Stimulated activated CD8-positive, alpha-beta memory T cell treated with anti-CD3 and anti-CD28 coated beads, Interleukin-4, amount 100 ng/mL, for 24 hours (primary cell): ENCODE measurements around the gene TMEM119.
A peak's percentile ranks its signal among the peaks of the same experiment; 100 is the strongest.

Experiments used
- DNase-seq: peaks from one replicate; pipeline ENCODE4 v3.0.0-alpha.2; 2020; ENCODE audit warnings: low read depth

The TMEM119 gene

DNA sequence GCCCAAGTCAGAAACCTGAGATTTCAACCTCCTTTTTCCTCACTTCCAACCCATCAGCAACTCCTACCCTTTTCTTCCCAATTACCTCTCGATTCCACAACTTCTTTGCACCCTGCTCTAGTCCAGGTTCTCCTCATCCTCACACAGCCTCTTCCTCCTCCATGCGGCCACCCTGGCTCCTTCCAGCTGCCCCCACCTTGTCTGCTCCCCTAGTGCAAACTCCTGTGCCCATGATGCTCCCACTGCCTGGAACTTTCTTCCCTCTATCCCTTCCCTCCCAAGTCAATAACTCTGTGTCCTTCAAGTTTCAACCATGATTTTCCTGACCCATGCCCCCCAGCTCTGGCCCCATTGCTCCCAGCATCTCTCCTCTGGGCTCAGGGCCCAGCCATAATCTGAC is 18.5 kb upstream of the TMEM119 start:
- no peak for DNase-seq

DNA sequence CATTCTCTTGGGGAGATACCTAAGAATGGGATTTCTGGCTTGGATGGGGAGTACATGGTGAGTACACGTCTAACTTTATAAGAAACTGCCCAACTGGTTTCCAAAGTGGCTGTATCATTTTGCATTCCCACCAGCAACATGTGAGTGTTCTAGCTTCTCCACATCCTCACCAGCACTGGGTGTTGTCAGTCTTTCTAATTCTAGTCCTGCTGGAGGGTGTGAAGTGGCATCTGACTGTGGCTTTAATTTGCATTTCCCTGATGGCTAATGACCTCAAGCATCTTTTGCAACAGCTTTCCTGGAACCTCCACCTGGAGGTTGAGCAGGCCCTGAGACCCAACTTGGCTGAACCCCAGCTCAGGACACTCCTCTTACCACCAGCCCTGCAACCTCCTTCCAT is 18.0 kb upstream of the TMEM119 start:
- no peak for DNase-seq

DNA sequence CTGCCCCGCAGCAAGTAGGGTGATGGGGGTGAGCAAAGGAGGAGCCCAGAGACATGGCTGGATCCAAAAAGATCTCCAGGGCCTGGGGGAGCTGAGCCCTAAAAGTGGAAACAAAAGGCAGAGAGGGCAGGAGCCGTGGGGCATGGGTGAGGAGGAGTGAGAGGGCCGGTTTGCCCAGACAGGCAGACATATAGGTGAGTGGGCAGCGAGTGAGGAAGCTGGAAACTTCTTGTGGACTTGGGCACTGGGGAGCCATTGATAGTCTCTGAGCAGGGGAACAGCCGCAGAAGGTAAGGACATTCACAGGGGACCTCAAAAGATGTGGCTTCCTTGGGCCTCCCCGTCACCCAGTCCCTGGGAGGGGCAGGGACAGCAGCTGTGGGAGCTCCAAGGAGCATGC is 16.8 kb upstream of the TMEM119 start:
- DNase-seq, result no peak

DNA sequence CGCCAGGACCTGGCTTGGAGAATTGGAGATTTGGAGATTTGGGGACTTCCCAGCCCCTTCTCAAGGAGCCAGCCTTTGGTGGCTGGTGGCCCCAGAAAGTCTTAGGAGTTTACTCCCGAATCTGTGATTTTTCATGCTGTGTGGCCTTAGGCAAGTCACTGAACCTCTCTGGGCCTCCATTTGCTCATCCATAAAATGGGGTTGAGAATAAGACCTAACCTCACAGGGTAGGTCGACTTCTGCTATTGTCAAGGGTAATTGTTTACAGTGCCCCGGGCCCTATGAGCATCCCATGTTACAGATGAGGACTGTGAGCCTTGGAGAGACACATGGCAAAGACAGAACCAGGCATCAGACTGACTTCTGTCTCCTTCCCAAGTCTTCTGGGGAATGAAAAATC is 16.2 kb upstream of the TMEM119 start:
- DNase-seq, result no peak

DNA sequence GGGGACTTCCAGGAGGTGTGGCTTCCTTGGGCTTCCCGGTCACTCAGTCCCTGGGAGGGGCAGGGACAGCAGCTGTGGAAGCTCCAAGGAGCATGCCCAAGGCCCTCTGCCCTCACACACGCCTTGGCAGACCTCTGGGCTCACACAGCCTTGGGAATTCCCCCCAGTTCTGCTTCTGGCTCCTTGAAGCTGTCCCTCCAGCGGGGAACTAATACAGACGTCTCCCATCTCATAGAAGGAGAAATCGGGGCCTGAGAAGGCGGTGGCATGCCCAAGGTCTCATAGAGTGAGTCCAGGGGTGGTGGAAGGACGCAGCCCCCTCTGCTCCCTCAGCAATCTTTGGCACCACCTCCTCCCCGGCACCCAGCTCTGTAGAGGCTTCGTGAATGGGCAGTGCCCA is 15.7 kb upstream of the TMEM119 start:
- DNase-seq, result no peak

DNA sequence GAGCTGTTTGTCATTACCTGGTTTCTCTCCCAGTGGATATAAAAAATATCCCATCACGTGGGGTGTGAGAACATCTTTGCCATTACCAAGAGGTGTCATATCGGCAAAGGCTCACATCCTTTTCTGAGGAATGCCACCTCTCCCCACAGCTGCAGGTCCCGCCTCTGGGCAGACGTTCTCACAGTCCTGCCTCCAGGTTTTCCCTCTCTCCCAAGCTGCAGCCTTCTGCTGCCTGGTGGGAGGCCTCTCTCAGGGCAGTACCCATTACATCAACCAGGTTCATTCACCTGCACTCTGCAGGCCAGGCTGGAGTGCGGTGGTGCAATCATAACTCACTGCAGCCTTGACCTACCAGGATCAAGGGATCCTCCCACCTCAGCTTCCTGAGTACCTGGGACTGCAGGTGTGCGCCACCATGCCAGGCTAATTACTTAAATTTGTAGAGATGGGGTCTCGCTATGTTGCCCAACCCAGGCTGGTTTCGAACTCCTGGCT is 15.0 kb upstream of the TMEM119 start:
- DNase-seq, result no peak

DNA sequence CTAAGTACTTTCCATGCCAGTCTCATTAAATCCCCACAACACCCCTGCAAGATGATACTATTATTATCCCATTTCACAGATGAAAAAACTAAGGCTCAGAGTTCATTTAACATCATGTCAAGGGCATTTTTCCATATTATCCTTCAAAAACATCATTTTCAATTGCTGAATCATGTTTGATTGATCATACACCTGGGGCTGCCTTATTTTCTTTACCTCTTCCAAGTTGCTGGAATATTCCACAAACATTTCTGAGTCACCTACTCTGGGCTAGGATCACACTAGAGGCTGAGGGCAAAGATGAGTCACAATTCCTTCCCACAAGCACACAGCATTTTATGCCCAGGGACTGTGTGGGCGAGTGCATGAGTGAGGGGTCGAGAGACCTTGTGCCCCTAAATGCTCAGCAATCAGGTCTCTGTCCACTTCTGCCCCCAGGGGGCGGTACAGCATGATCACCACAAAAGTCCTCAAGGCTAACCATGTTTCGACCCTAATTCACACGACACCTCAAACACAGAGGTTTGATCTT is 14.1 kb upstream of the TMEM119 start:
- DNase-seq, result peak; percentile 52

DNA sequence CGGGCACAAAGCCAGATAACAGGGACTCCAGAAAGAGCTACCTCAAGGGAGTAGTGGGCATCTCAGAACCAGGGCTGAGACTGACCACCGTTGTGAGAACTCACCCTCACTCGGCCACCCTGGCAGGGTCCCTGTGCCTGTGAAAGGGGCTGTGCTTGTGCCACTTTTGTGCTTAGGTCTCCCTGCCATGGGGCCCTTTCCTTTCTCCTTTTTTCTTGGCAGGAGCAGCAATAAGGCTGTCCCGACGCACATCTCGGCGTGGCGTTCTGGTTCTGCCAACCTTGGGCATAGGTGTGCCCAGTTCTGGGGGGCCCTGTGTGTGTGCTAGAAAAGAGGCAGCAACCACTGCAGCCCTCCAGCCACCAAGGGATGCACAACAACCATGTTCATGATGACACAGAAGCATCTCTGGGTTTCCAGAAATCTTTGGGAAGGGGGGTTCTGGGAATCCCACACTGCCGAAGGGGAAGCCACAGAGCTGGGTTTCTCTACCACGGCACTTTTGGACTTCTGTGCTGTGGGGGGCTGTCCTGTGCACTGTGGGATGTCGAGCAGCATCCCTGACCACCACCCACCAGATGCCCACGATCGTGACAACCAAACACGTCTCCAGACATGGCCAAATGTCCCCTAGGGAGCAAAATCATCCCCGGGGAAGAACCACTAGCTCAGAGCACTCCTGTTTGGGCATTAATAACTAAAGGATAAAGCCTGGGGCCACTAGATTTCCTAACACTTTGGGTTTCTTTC is 13.1 kb upstream of the TMEM119 start:
- no peak for DNase-seq

DNA sequence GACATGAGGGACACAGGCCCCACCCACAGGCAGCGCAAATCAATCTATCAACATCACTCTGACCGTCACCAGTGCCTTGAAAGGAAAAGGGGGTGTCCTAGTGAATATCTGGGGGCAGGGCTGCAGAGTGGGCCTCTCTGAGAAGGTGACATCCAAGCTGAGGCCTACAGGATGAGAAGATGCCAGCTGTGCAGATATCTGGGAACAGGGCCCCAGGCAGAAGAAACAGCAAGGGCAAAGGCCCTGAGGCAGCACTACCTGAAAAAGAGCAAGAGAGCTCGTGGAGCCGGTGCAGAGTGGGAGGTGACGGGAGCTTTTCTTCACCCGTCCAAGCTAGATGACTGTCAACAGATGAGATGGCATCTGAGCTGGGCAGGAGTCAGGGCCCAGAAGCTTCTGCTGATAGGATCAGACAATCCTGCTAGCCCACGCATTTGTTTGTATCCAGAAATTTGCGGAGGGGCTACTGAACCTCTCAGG is 12.5 kb upstream of the TMEM119 start:
- no peak for DNase-seq

DNA sequence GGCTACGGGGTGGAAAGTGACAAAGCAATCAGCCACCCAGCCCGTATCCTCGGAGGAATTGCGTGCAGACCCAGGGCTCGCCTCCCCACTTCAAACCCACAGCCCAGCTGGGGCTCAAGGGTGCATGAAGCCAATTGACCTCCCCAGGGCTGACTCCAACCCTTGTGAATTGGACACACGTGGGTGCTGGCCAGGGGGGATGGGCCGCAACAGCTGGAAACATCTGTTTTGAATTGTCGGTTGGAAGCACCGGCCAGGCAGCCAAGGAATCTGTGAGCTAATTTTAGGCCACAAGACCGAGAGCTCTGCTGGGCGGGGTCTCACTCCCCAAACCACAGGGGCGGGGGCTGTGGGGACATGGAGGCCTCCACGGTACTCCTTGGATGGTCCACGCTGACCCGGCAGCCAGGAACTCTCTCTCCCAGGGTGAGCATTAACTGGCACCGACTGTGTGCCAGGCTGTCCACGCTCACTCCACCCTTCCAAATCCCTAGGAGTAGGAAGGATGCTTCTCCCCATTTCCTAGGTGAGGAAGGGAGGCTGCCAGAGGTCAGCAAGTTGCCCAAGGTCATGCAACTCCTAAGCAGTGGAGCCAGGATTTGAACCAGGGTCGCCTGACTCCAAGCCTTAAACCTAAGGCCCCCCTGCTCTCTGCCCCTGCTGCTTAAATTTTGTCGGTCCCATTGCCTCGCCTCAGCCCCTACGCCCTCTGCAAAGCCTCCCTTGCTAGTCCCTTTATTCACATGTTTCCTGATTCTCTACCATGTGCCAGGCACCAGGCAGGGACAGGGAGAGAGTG is 11.9 kb upstream of the TMEM119 start:
- DNase-seq, result no peak

DNA sequence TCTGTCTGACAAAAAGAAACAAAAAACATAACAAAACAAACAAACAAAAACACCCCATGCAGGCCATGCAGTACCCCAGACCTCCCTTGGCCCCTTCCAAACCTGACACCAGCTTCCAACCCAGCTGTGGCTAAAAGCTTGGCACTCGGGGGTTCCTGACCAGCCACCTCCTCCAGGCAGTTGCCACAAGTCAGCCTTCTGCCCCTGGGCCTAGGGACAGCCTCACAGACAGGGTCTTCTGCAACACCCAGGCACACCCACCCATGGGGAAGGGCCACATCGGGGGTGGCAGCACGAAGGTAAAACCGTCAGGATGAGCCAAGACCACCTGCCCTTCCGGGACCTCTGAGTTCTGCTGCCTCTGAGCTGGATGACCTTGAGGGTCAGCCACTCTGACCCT is 10.7 kb upstream of the TMEM119 start:
- DNase-seq, result no peak

DNA sequence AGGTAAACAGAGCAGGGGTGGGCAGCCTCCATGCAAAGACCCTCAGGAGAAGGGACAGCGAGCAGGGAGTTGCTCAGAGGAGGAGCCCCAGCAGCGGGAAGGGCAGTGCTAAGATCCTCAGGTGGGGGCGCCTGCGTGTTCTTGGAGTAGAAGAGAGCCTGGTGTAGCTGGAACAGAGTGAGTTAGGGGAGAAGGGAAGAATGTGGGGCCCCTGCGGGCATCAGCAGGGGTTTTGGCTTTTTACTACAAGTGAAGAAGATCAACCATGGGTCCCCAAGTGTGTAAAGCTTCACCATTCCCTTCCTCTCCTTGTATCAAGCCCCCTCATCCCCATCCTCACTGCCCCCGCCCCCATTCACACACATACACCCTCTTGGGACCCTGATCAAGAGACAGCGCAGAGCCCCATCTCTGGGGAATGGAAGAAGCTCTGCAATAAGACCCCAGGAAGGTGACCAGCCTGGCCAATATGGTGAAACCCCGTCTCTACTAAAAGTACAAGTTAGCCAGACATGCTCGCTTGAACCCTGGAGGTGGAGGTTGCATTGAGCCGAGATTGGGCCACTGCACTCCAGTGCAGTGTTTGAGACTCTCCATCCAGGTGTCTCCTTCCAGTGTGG is 10.2 kb upstream of the TMEM119 start:
- no peak for DNase-seq

DNA sequence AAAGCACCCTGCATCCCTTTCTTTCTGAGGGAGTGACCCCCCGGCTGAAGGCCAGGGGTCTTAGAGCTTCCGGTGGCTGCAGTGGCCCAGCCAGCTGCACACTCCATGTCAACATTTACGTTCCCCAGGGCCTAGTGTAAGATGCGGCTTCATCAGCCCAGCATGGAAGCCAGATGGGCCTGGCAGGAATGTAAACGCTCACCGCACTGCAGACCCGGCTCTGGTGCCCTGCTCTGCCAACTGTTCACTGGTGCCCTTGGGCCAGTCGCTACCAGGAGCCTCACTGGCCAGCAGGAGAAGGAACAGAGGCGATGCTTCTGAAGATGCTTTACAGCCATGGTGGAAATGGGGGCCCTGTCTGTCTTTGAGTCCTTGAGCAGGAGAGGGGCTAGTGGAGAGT is 8.6 kb upstream of the TMEM119 start:
- DNase-seq, result no peak

DNA sequence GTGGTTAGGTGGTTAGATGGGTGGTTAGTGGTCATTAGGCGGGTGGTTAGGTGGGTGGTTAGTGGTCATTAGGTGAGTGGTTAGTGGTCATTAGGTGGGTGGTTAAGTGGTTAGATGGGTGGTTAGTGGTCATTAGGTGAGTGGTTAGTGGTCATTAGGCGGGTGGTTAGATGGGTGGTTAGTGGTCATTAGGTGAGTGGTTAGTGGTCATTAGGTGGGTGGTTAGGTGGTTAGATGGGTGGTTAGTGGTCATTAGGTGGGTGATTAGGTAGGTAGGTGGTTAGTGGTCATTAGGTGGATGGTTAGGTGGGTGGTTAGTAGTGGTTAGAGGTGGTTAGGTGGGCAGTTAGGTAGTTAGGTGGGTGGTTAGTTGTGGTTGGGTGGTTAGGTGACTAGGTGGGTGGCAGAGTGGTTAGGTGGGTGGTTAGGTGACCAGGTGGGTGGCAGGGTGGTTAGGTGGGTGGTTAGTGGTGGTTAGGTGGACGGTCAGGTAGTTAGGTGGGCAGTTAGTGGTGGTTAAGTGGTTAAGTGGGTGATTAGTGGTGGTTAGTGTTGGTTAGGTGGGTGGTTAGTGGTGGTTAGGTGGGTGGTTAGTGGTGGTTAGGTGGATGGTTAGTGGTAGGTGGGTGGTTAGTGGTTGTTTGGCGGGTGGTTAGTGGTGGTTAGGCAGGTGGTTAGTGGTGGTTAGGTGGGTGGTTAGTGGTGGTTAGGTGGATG is 8.0 kb upstream of the TMEM119 start:
- DNase-seq, result no peak

DNA sequence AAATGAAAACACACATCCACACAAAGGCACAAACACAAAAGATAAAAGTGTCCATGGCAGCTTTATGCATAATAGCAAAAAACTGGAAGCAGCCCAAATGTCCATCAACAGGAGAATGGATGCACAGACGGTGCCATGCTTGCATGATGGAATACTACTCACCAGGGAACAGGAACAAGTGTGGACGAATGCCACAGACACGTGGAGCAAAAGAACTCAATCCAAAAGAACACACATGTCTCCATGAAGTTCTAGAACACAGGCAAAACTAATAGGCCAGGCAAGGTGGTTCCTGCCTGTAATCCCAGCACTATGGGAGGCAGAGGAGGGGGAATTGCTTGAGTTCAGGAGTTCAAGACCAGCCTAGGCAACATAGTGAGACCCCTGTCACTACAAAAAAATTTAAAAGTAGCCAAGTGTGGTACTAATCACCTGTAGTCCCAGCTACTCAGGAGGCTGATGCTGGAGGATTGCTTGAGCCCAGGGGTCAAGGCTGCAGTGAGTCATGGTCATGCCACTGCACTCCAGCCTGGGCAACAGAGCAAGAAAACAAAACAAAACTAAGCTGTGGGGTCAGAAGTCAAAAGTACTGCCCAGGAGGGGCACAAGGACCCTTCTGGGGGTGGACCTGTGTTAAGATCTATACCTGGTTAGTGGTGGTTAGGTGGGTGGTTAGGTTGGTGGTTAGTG is 7.3 kb upstream of the TMEM119 start:
- no peak for DNase-seq

DNA sequence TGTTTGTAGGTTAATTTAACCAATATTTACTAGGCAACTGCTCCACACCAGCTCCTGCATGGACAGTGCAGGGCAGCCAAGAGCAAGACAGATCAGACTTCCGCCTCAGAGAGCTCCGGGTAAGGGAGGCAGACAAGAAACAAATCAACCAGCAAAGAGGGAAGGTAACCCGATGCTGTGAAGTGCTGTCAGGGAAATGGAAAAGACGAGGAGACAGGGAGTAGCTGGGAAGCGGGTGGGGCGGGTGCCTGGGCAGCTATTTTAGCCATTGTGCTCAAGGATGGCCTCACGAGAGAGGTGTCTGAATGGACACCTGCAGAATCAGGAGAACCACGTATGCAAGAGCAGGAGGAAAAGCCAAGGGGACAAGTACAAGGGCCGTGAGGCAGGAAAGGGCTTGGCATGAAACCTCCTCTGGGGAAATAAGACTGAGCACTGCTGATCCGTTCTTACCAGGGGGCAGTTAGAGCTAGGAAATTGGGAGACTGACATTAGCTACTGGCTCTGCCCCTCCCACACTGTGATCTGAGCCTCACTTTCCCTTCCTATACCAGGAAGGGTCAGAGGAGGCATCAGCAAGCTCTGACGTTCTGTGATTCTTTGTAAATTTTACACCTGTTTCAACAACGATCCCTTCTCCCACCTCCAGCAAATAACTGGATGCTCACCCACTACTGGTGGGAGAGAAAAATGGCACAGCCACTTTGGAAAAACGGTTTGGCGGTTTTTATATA is 6.5 kb upstream of the TMEM119 start:
- DNase-seq, result no peak

DNA sequence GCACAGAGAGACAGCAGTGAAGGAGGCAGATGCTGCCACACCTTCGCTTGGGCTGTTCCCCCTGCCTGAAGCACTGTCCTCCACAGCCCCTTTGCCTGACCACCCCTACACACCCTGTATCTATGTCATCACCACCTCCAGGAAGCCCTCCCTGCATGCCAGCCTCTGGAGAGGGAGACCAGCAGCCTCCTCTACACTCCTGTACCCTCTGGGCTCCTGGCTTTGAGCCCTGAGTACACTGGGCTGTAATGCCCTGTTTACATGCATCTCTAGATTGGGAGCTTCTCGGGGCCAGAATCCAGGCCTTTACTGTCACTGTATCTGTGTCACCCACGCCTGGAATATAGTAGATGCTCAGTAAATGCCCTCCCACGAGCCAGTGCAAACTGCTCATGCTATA is 5.9 kb upstream of the TMEM119 start:
- no peak for DNase-seq

DNA sequence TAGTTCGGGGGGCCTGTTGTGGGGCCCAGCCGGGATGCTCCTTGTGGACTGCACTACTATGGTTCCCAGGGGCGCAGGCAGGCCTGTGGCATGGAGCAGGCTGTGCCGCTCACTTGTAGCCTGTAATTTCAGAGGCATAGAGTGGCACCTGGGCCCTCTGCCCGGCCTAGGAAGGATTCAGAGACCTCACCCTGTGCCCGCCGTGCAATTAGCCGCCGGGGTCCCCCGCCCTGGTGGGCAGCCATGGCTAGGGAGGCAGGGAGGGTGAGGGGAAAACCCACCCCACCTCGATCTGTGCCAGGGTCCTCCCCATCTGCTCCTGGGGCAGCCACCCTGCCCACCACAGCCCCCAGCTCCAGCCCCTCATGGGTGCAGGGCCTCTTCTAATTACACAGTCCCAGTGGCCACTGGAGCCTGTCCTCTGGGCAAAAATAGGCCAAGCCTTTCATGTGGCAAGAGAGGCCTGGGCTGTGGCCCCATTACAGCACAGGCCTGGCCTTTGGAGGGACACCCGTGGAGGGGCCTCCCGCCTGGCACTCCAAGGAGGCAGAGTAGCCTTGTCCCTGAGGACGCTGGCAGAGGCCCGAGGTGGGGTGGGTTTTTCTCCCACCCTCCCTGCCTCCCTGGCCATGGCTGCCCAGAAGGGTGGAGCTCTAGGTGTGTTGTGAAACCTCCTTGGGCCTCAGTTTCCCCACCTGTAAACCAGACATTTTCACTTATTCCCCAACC is 5.3 kb upstream of the TMEM119 start:
- DNase-seq, result no peak

DNA sequence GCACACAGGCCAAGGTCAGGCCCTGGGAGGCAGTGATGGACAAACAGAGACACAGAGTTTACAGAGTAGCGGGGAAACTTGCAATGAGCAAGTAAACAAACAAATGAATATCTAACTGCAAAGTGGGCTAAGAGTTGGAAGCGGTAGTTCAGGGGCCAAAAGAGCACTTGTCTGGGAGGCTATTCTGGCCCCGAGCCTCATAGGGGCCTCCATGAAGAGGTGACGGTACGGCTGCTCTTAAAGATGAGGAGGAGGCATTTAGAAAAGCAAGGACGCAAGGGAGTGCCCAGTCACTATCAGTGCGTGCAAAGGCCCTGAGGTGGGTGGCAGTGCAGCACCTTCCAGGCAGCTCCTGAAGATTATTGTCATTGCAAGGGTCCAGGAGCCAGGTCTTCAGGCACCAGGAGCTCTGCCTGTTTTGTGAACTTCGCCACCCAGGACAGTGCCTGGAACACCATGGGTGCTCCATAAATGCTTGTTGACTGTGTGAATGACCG is 4.4 kb upstream of the TMEM119 start:
- DNase-seq, result no peak

DNA sequence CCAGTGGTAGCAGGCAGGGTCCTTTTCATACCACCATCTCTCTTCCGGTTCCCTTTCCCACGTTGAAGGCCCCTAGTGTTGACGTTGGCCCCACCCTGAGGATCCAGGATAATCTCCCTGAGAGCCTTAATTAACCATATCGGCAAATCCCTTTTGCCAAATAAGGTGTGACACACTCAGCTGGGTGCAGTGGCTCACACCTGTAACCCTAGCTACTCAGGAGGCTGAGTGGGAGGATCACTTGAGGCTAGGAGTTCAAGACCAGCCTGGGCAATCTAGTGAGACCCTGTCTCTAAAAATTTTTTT is 2.8 kb upstream of the TMEM119 start:
- no peak for DNase-seq
